Thyroid gland (tissue), 4 donors: ENCODE results near the gene LRRC8E.

Experiments
- POLR2A ChIP-seq, 2 donors: fragments of 450-650 bp; IDR thresholded peaks; one replicate each; pipeline ENCODE4 v1.6.1; 2017; ENCODE audit warnings: antibody characterized with exemption in 2 of 2, mild to moderate bottlenecking in 2 of 2, moderate library complexity in 1 of 2
- TF ChIP-seq, protein P1 (sequence below), 6 experiments: fragments of 200-600 bp in 3 of 6; fragments of 450-650 bp in 3 of 6; sonication (generic) in 3 of 6; IDR thresholded peaks; one replicate each; pipeline ENCODE4 v1.5.1; 2016 to 2019; ENCODE audit warnings: antibody characterized with exemption in 6 of 6, mild to moderate bottlenecking in 2 of 6, inconsistent platforms in 1 of 6, moderate library complexity in 1 of 6

DNA sequence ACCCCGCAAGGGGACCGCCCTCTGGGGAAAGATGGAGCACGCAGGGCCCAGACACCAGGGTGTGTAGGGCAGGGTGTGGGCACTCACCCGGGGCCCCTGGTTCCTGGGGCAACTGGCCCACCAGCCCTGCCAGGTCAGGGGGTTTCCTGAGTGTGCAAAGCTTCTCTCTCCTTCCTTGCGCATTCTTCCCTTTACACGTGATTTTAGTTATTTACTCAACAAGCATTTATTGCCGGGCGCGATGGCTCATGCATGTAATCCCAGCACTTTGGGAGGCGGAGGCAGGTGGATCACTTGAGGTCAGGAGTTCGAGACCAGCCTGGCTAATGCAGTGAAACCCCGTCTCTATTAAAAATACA is 34.6 kb upstream of the LRRC8E start:
- TF ChIP-seq, protein P1, sequence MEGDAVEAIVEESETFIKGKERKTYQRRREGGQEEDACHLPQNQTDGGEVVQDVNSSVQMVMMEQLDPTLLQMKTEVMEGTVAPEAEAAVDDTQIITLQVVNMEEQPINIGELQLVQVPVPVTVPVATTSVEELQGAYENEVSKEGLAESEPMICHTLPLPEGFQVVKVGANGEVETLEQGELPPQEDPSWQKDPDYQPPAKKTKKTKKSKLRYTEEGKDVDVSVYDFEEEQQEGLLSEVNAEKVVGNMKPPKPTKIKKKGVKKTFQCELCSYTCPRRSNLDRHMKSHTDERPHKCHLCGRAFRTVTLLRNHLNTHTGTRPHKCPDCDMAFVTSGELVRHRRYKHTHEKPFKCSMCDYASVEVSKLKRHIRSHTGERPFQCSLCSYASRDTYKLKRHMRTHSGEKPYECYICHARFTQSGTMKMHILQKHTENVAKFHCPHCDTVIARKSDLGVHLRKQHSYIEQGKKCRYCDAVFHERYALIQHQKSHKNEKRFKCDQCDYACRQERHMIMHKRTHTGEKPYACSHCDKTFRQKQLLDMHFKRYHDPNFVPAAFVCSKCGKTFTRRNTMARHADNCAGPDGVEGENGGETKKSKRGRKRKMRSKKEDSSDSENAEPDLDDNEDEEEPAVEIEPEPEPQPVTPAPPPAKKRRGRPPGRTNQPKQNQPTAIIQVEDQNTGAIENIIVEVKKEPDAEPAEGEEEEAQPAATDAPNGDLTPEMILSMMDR (IDR thresholded peaks at IDR 0.05): no peak
- no peak for TF ChIP-seq POLR2A (IDR thresholded peaks at IDR 0.05)
